ENCODE data around the gene TRIM7.
A peak's percentile ranks its signal among the peaks of the same experiment; 100 is the strongest.
"Not testable (repeated sequence)": the region's sequence is repeated elsewhere in the genome, so short reads cannot be mapped to it uniquely, and the experiment has no call there.

Gene TRIM7

GRCh38 chr5:181194489-181195248 lies 10.3 kb downstream of the TRIM7 start:
- no peak for DNase-seq (ENCODE audit: low spot score)
- FAIRE-seq, result no peak

GRCh38 chr5:181193656-181194055 lies 11.3 kb downstream of the TRIM7 start:
- FAIRE-seq, result no peak
- DNase-seq (ENCODE audit: low spot score), result no peak

DNA sequence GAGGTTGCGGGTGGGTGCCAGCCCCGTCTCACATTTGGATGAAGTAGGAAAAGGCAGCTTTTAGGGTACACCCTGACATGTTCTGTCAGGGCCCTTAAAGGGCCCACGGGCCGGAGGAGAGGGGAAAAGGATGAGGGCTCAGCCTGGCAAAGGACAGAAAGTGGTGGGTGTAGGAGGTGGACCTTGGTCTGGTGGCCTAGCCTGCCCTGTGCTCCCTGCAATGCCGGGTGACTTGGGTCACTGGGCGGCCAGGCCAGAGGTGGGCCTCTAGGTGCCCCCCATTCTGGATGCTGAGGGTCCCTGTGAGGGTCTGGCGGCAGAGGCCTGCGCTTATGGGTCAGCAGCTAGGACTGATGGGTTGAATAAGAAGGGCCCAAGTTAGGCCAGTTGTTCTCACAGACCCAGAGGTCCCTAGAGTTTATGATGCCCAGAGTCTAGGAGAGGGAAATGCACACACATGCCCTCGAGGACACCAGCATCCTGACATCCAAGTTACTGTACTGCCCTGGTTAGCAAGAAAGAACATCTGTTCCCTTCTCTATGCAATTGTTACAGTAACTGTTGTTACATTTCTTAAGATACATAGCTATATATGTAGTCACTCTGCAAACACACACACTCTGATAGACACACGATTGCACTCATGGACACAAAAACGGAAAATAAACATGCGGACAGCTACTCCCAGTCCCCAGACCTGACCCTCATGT lies 12.5 kb downstream of the TRIM7 start:
- DNase-seq (ENCODE audit: low spot score) (no peak), FAIRE-seq (no peak)

DNA sequence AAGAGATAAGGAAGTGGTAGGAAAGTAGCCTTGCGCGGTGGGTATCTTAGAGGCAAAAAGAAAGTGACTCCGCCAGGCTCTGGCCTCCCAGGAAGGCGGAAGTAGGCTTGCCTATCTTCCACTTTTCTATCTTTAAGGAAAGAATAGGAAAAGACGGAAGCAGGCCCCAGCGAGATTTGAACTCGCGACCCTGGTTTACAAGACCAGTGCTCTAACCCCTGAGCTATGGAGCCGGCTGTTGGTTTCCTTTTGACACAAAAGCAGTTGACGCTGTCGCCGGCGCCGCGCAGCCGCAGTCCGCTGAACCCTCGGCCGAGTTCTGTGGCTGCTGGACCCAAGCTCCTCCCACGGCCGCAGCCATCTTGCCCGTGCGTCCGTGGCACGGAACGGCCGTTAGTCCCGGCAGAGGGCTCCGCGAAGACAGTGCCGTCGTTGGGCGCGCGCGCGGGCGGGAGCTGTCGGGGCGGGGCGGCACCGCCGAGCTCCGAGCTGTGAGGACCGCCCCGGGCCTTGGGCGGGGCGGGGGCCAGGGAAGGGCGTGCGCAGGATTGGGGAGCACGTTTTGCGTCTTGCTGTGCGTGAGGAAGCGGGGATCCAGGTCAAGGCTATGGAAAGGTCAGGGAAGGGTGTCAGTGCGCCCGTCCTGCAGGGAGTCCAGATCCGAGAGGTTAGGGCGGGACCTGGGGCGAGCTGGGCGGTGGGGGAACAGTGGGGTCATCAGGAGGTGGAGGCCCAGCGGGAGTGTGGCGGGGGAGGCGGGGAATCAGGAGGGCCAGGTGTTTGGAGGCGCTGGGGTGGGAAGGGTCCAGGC lies 13.3 kb downstream of the TRIM7 start:
- no peak for FAIRE-seq
- DNase-seq (ENCODE audit: low spot score), result peak; percentile 93

DNA sequence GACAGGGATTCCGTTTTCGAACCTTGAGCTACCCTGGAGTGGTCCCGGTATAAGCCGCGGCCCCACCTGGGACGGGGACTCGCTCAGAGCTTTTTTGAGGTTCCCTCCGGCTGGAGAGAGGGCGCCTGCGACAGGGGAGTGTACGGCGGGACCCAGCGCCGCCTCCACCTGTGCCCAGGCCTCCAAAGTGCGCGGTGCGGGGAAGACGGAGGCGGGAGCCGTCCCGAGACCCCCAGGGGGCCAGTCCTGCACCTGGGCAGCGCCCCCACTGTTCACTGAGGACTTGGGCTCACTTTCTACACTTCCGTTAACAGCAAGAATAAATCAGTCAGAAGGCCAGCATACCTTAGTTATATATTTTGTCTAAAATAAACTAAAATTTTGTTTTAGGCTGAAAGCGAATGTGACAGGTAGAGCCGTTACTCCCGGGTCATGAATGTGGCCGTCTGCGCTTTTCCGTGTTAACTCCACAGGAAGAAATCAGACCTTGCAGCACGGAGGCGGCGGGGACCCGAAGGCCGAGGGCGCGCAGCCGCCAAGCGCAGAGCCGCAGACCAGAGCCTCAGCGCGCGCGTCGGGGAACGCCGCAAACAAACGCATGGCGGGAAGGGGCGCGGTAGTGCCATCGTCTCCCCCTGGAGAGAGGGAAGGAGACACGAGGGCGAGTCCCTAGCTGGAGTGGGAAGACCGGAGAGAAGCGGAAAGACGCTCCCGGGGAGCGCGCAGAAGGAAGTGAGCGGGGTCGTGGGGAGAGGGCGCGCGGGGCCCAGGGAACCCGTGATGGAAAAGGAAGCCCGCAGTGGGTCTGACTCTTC lies 14.1 kb downstream of the TRIM7 start:
- DNase-seq (ENCODE audit: low spot score) (no peak), FAIRE-seq (no peak)

DNA sequence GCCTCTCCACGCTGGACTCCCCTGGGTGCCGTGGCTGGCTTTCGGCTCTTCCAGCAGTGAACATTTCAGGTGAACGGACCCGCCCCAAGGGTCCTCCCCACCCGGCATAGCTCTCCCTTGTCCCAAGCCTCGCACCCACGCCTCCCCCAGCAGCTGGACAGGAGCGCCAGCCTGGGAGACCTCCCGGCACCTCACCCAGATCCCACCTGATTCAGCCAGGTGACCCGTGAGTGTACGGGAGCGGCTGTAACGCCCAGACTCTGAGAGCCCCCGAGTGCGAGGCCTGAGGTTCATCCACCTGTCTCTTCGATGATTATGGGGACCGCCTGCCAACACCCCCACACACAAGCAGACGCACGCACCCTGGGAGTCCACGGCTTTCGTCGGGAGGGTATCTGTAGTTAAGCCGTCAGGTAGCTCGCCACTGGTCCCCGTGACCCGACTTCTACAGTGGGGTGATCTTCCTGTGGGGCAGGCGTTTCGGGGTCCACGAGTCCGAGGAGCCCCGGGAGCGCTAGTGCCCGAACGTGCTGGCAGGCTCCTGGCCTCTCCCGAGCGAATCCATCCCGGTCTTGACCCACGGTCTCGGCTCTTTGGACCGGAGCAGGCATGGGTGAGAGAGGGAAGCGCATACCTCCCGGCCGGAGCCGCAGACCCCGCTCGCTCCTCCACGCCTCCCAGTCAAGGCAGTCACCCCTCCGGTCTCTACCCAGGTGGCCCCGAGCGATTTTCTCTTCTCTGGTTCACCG lies 14.9 kb downstream of the TRIM7 start:
- FAIRE-seq (no peak), DNase-seq (ENCODE audit: low spot score) (no peak)

DNA sequence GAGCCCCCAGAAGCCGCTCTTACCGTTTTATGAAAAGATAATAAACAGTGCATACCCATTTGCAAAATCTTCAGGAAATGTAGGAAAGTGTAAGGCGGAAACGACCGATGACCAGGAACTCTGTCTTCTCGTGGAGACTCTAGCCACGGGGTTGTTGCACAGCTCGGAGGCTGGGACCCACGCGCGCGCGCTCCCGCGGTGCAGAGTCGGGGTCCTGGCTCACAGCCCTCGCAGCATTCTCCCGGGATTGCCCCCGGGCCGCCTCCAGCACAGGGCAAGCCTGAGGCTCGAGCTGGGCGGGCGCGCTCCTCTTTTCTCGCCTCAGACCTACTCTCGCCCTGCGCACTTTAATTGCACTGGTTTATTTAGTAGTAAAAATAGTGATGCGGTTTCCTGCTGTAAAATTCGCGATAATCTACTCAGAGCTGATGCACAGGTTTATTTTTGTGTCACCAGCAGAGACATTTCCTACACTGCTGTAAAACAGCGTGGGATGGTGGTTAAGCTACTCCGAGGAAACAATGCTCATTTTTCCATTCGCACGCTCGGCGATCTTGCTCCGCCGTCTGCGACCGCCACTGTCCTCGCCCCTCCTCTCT lies 15.5 kb downstream of the TRIM7 start:
- no peak for FAIRE-seq

GRCh38 chr5:181188700-181189362 lies 16.2 kb downstream of the TRIM7 start:
- peak; percentile 84 for DNase-seq (ENCODE audit: low spot score)
- FAIRE-seq, result peak; percentile 22

More for the DNA sequence above, 15.5 kb downstream of the TRIM7 start:
- DNase-seq (ENCODE audit: low spot score), result no peak

DNA sequence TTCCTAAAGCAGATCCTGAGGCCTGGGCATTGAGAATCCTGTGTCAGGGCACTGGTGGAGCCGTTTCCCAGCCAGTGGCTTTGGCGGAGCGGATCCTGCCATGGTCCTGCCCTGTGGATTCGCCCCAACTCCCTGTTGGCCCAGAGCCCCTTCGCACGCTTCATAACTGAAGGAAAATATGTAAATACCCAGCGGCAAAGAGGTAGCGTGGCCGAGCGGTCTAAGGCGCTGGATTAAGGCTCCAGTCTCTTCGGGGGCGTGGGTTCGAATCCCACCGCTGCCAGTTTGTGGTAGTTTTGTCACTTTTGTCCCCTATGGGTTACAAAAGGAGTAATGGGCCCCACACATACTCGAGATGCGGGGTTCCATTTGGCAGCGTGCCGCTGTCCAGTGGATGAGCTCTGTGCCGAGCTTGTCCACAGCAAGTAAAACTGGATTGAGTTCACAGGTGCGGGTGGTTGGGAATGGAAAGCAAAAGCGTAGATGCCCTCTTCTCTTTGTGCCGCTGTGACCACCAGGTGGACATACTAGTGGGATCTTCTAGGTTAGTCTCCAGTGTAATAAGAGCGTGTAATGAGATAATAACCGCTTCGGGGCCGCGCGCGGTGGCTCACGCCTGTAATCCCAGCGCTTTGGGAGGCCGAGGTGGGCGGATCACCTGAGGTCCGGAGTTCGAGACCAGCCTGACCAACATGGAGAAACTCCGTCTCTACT lies 17.3 kb downstream of the TRIM7 start:
- no peak for FAIRE-seq
- peak; percentile 94 for DNase-seq (ENCODE audit: low spot score)

DNA sequence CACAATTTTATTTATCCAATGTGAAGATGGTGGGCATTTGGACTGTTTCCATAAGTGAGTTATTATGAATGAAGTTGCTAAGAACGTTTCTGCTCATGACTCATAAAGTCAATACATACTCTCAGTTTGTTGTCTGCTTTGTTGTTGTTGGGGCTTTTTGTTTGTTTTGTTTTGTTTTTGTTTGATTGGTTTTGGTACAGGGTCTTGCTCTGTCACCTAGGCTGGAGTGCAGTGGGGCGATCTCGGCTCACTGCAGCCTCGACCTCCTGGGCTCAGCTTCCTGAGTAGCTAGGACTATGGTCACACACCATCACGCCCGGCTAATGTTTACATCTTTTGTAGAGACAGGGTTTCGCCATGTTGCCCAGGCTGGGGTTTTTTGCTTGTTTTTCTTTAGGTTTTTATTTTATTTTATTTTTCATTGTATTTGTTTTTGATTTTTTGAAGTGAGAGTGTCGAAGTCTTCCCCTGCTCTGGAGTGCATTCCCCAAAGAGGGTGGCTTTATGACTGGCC lies 18.0 kb downstream of the TRIM7 start:
- peak; percentile 45 for DNase-seq (ENCODE audit: low spot score)
- FAIRE-seq, result no peak

DNA sequence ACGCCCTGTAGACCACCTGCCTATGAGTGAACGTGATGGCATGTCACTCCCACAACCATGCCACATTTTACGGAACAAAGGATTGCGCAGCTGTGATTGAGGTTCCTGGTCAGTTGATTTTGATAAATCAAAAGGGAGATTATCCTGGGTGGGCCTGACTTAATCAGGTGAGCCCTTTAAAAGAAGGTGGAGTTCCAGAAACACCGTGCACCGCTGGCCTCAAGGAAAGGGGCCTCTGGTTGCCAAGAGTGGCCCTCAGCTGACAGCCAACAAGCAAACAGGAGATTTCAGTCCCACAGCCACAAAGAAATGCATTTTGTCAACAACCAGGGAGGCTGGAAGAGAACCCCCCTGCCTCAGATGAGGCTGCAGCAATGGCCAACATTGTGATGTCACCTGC lies 19.0 kb downstream of the TRIM7 start:
- DNase-seq (ENCODE audit: low spot score) (no peak), FAIRE-seq (no peak)

- no peak for DNase-seq (ENCODE audit: low spot score)
- FAIRE-seq, result no peak
Measured at GRCh38 chr5:181185560-181185959, 19.4 kb downstream of the TRIM7 start.

- no peak for FAIRE-seq
- DNase-seq (ENCODE audit: low spot score), result no peak
Measured at GRCh38 chr5:181184845-181185216, 20.2 kb downstream of the TRIM7 start.

- DNase-seq (ENCODE audit: low spot score) (no peak), FAIRE-seq (no peak)
Measured at GRCh38 chr5:181182651-181183050, 22.3 kb downstream of the TRIM7 start.

- DNase-seq (ENCODE audit: low spot score) (peak; percentile 59), FAIRE-seq (no peak)
Measured at GRCh38 chr5:181181650-181182565, 23.1 kb downstream of the TRIM7 start.

- not testable (repeated sequence) for DNase-seq (ENCODE audit: low spot score); FAIRE-seq
Measured at GRCh38 chr5:181177559-181177958, 27.4 kb downstream of the TRIM7 start.

GRCh38 chr5:181176254-181176952 lies 28.6 kb downstream of the TRIM7 start:
- DNase-seq (ENCODE audit: low spot score) (no peak), FAIRE-seq (no peak)

All from RCC 7860 (cell line).